HepG2 (cell line): ENCODE data around the gene RPE65. TPM values are rescaled to one million over a fixed set of nuclear protein-coding genes. Genes with fewer than 3 reads are reported as not detected.
A peak's percentile ranks its signal among the peaks of the same experiment; 100 is the strongest.

Experiments used
- BCL3 ChIP-seq: sonication (generic); formaldehyde crosslinking; IDR thresholded peaks from 2 replicates; pipeline ENCODE4 v1.5.1; 2020; ENCODE audit warnings: mild to moderate bottlenecking, missing genetic modification reagents, moderate library complexity
- EEA1 ChIP-seq: sonication (generic); formaldehyde crosslinking; IDR thresholded peaks from 2 replicates; pipeline ENCODE4 v1.5.1; 2020; ENCODE audit warnings: mild to moderate bottlenecking, missing genetic modification reagents, borderline replicate concordance
- GLMP ChIP-seq: sonication (generic); formaldehyde crosslinking; IDR thresholded peaks from 2 replicates; pipeline ENCODE4 v1.9.0; 2021; ENCODE audit warnings: missing genetic modification reagents, mild to moderate bottlenecking, borderline replicate concordance
- KDM5A ChIP-seq: fragments of 200-600 bp; sonication (generic); IDR thresholded peaks from 2 replicates; pipeline ENCODE4 v1.7.0; 2018; ENCODE audit warnings: antibody characterized with exemption, mild to moderate bottlenecking, low read length, borderline replicate concordance
- KLF16 ChIP-seq, 2 experiments: sonication (generic) in 1 of 2; formaldehyde crosslinking in 1 of 2; IDR thresholded peaks; 2 replicates each; pipeline versions ENCODE4 v1.6.1 to v1.8.0; 2016 to 2023; ENCODE audit warnings: missing genetic modification reagents in 2 of 2, missing compliant biosample characterization in 1 of 2
- LCORL ChIP-seq, 2 experiments: fragments of 450-650 bp in 1 of 2; sonication (generic) in 1 of 2; formaldehyde crosslinking in 1 of 2; IDR thresholded peaks; 2 replicates each; pipeline versions ENCODE4 v1.5.0 to v1.6.1; 2017 to 2020; ENCODE audit warnings: antibody characterized with exemption in 1 of 2, missing genetic modification reagents in 1 of 2
- MED13 ChIP-seq: sonication (generic); formaldehyde crosslinking; IDR thresholded peaks from 2 replicates; pipeline ENCODE4 v1.5.0; 2020; ENCODE audit warnings: missing genetic modification reagents
- NFKB2 ChIP-seq: sonication (generic); formaldehyde crosslinking; IDR thresholded peaks from 2 replicates; pipeline ENCODE4 v1.4.0; 2020; ENCODE audit warnings: missing genetic modification reagents, borderline replicate concordance
- PHB2 ChIP-seq: fragments of 450-650 bp; IDR thresholded peaks from 2 replicates; pipeline ENCODE4 v1.6.1; 2018; ENCODE audit not compliant: partially characterized antibody
- PHF8 ChIP-seq: sonication (generic); formaldehyde crosslinking; IDR thresholded peaks from 2 replicates; pipeline ENCODE4 v1.5.0; 2020; ENCODE audit warnings: missing genetic modification reagents
- RAD21 ChIP-seq: fragments of 450-650 bp; formaldehyde crosslinking; IDR thresholded peaks from 2 replicates; pipeline ENCODE4 v1.5.0; 2020; ENCODE audit warnings: mild to moderate bottlenecking
- RFXAP ChIP-seq: sonication (generic); formaldehyde crosslinking; IDR thresholded peaks from 2 replicates; pipeline ENCODE4 v1.4.0; 2020; ENCODE audit warnings: missing genetic modification reagents, borderline replicate concordance
- SIX1 ChIP-seq: sonication (generic); formaldehyde crosslinking; IDR thresholded peaks from 2 replicates; pipeline ENCODE4 v1.4.0; 2020; ENCODE audit warnings: missing genetic modification reagents, borderline replicate concordance
- SRF ChIP-seq: IDR thresholded peaks from 2 replicates; pipeline ENCODE4 v1.6.1; 2011; ENCODE audit warnings: mild to moderate bottlenecking, low read depth, low read length, moderate library complexity
- TBP ChIP-seq: sonication (generic); formaldehyde crosslinking; IDR thresholded peaks from 2 replicates; pipeline ENCODE4 v1.5.0; 2020; ENCODE audit warnings: missing genetic modification reagents
- TFDP1 ChIP-seq: IDR thresholded peaks from 2 replicates; pipeline ENCODE4 v1.6.1; 2016; ENCODE audit warnings: missing compliant biosample characterization, missing genetic modification reagents, borderline replicate concordance
- THRA ChIP-seq: sonication (generic); formaldehyde crosslinking; IDR thresholded peaks from 2 replicates; pipeline ENCODE4 v1.4.0; 2020; ENCODE audit warnings: missing genetic modification reagents, borderline replicate concordance
- TRAFD1 ChIP-seq: sonication (generic); formaldehyde crosslinking; IDR thresholded peaks from 2 replicates; pipeline ENCODE4 v1.5.1; 2020; ENCODE audit warnings: missing genetic modification reagents, mild to moderate bottlenecking, borderline replicate concordance
- ZBTB38 ChIP-seq: sonication (generic); formaldehyde crosslinking; IDR thresholded peaks from 2 replicates; pipeline ENCODE4 v1.5.1; 2020; ENCODE audit warnings: mild to moderate bottlenecking, missing genetic modification reagents
- ZNF329 ChIP-seq: sonication (generic); formaldehyde crosslinking; IDR thresholded peaks from 2 replicates; pipeline ENCODE4 v1.9.0; 2021; ENCODE audit warnings: low read depth, mild to moderate bottlenecking, missing genetic modification reagents
- ZNF382 ChIP-seq: sonication (generic); formaldehyde crosslinking; IDR thresholded peaks from 2 replicates; pipeline ENCODE4 v1.5.0; 2020; ENCODE audit warnings: missing genetic modification reagents, mild to moderate bottlenecking, borderline replicate concordance
- ZNF782 ChIP-seq: sonication (generic); formaldehyde crosslinking; IDR thresholded peaks from 2 replicates; pipeline ENCODE4 v1.4.0; 2020; ENCODE audit warnings: missing genetic modification reagents, mild to moderate bottlenecking, borderline replicate concordance
- ZNF792 ChIP-seq: IDR thresholded peaks from 2 replicates; pipeline ENCODE4 v1.6.1; 2016
- ZNF83 ChIP-seq: sonication (generic); formaldehyde crosslinking; IDR thresholded peaks from 2 replicates; pipeline ENCODE4 v1.4.0; 2020; ENCODE audit warnings: missing genetic modification reagents, mild to moderate bottlenecking, borderline replicate concordance
- polyA plus RNA-seq, 8 experiments: library from polyadenylated mRNA; depleted of rRNA in 3 of 8; stranded (reverse) in 7 of 8; unstranded in 1 of 8; fragments of >200 nt; fragmentation: Illumina TruSeq in 4 of 8; extraction: Trizol in 4 of 8; gene quantifications; 2 replicates each; pipeline versions ENCODE4 v1.2.1 to v1.2.3, GENCODE V29; 2011 to 2016; ENCODE audit warnings: low read depth in 4 of 8, missing spikeins in 1 of 8, mixed read lengths in 1 of 8; ENCODE audit not compliant: insufficient read depth in 1 of 8
- total RNA-seq, 5 experiments: library from RNA; depleted of rRNA; stranded (reverse); fragments of >200 nt; fragmentation: Illumina TruSeq; extraction: Trizol; gene quantifications; 2 replicates each; pipeline ENCODE4 v1.2.3, GENCODE V29; 2016; ENCODE audit warnings: low read depth in 1 of 5

RPE65 gene
- total and polyA plus RNA-seq, 2 of the 13 experiments (the other 11 are each of a cell fraction or from before 2014, with no cell fraction given), result not detected

- TF ChIP-seq BCL3 (peak; percentile 32; the same call in 1 of the 2 replicates), GLMP (no peak), TFDP1 (CRISPR knock-in tag) (peak; percentile 97), ZBTB38 (CRISPR knock-in tag) (no peak), TBP (CRISPR knock-in tag) (no peak), TRAFD1 (CRISPR knock-in tag) (no peak), MED13 (no peak), SIX1 (CRISPR knock-in tag) (no peak), ZNF792 (CRISPR knock-in tag) (no peak), NFKB2 (CRISPR knock-in tag) (no peak), LCORL (IDR thresholded peaks at IDR 0.05) (no peak), LCORL (CRISPR knock-in tag; IDR thresholded peaks at IDR 0.05) (peak; percentile 88), EEA1 (no peak), KDM5A (no peak), ZNF782 (CRISPR knock-in tag) (peak; percentile 87; the same call in 1 of the 2 replicates), RFXAP (CRISPR knock-in tag) (0 out of 2 replicates have a peak, but pooled peaks have one; percentile 25), ZNF329 (CRISPR knock-in tag) (no peak), ZNF382 (CRISPR knock-in tag) (no peak), KLF16 (CRISPR knock-in tag; IDR thresholded peaks at IDR 0.05) (0 out of 4 replicates have a peak, but pooled peaks of 1 of the 2 experiments have one; percentile 46), SRF (no peak), THRA (CRISPR knock-in tag) (no peak), RAD21 (peak; percentile 45; the same call in 1 of the 2 replicates), ZNF83 (no peak), PHB2 (no peak), PHF8 (CRISPR knock-in tag) (peak; percentile 91)
These were observed 47.1 kb upstream of the RPE65 start, which contains the start of gene DEPDC1 (continued) for GRCh38 chr1:68496680-68497357.
